GM15510 (cell line): ENCODE results near the gene SFI1.

ENCODE experiments used
- POLR2A ChIP-seq: IDR thresholded peaks from 3 replicates; pipeline ENCODE4 v1.6.1; 2011; ENCODE audit warnings: borderline replicate concordance; ENCODE audit not compliant: insufficient read length; ENCODE audit errors: extremely low read depth

The SFI1 gene

GRCh38 chr22:31496007-31496734 lies at the start of gene SFI1:
Gene SFI1, plus strand, starts transcription at chr22:31496536. Its CDS starts 11,749 bp downstream, at chr22:31508285.
- TF ChIP-seq POLR2A, result peak; percentile 57

- TF ChIP-seq POLR2A, result no peak
These were observed 49.6 kb upstream of the SFI1 start for GRCh38 chr22:31446767-31447166.

GRCh38 chr22:31447337-31447736 lies 49.0 kb upstream of the SFI1 start:
- TF ChIP-seq POLR2A, result no peak

- no peak for TF ChIP-seq POLR2A
These were observed 48.0 kb upstream of the SFI1 start for GRCh38 chr22:31448382-31448781.

- no peak for TF ChIP-seq POLR2A
These were observed 46.8 kb upstream of the SFI1 start for GRCh38 chr22:31449506-31449905.

- TF ChIP-seq POLR2A, result no peak
These were observed 44.4 kb upstream of the SFI1 start for GRCh38 chr22:31451709-31452571.

GRCh38 chr22:31461699-31462098 lies 34.6 kb upstream of the SFI1 start:
- TF ChIP-seq POLR2A, result no peak

GRCh38 chr22:31465307-31465706 lies 31.0 kb upstream of the SFI1 start:
- no peak for TF ChIP-seq POLR2A

- TF ChIP-seq POLR2A, result no peak
These were observed 21.6 kb upstream of the SFI1 start for GRCh38 chr22:31474743-31475142.

- TF ChIP-seq POLR2A, result no peak
These were observed 20.5 kb upstream of the SFI1 start for GRCh38 chr22:31475800-31476199.

- no peak for TF ChIP-seq POLR2A
These were observed 19.0 kb upstream of the SFI1 start for GRCh38 chr22:31477329-31477728.

GRCh38 chr22:31481129-31481528 lies 15.2 kb upstream of the SFI1 start:
- no peak for TF ChIP-seq POLR2A

- TF ChIP-seq POLR2A, result no peak
These were observed 9.4 kb upstream of the SFI1 start for GRCh38 chr22:31486951-31487350.

- TF ChIP-seq POLR2A, result no peak
These were observed 7.9 kb upstream of the SFI1 start for GRCh38 chr22:31488346-31488883.

- no peak for TF ChIP-seq POLR2A
These were observed 7.2 kb upstream of the SFI1 start for GRCh38 chr22:31488988-31489617.
